Dermis microvascular lymphatic vessel endothelial cell (primary cell): Measurements from ENCODE around the gene HBD. TPM values are rescaled to one million over a fixed set of nuclear protein-coding genes. Genes with fewer than 3 reads are reported as not detected.
"Not testable (repeated sequence)": the region's sequence is repeated elsewhere in the genome, so short reads cannot be mapped to it uniquely, and the experiment has no call there.

Source experiments
- DNase-seq, 2 donors: peaks; one replicate each; pipeline versions ENCODE4 v3.0.0 to v3.0.0-alpha.2; 2010; ENCODE audit warnings: low read depth in 2 of 2
- total RNA-seq: library from RNA; depleted of rRNA; stranded (reverse); fragments of >200 nt; gene quantifications from 2 replicates; pipeline ENCODE4 v1.2.1, GENCODE V29; 2014

Gene HBD
- not detected in 2 replicates for total RNA-seq

GRCh38 chr11:5234381-5234834 lies at the start of gene HBD:
Gene HBD, minus strand, starts transcription at chr11:5234483. Its CDS starts 50 bp downstream, at chr11:5234433.
- DNase-seq, result no peak

- no peak for DNase-seq
Measured at GRCh38 chr11:5283882-5284281, 49.6 kb upstream of the HBD start.

GRCh38 chr11:5283086-5283485 lies 48.8 kb upstream of the HBD start:
- no peak for DNase-seq

- no peak for DNase-seq
Measured at GRCh38 chr11:5282628-5283027, 48.3 kb upstream of the HBD start.

- no peak for DNase-seq
Measured at GRCh38 chr11:5281596-5281995, 47.3 kb upstream of the HBD start.

GRCh38 chr11:5280582-5281102 lies 46.4 kb upstream of the HBD start:
- peak; percentile 26 to 93 for DNase-seq

GRCh38 chr11:5279471-5280090 lies 45.3 kb upstream of the HBD start:
- DNase-seq, result no peak

- no peak for DNase-seq
Measured at GRCh38 chr11:5277807-5278382, 43.6 kb upstream of the HBD start.

GRCh38 chr11:5276697-5277096 lies 42.4 kb upstream of the HBD start:
- no peak for DNase-seq

GRCh38 chr11:5275369-5276110 lies 41.3 kb upstream of the HBD start:
- no peak for DNase-seq

- peak in 1 of 2 donors; percentile 4 for DNase-seq
Measured at GRCh38 chr11:5274395-5274794, 40.1 kb upstream of the HBD start.

GRCh38 chr11:5272395-5273017 lies 38.2 kb upstream of the HBD start:
- no peak for DNase-seq

- no peak for DNase-seq
Measured at GRCh38 chr11:5269715-5270147, 35.4 kb upstream of the HBD start, which contains the start of gene HBE1. Gene HBE1, minus strand, starts transcription at chr11:5269945. Its CDS starts 55 bp downstream, at chr11:5269890.

- DNase-seq, result no peak
Measured at GRCh38 chr11:5267033-5267563, 32.8 kb upstream of the HBD start.

GRCh38 chr11:5266609-5267008 lies 32.3 kb upstream of the HBD start:
- DNase-seq, result no peak

GRCh38 chr11:5265832-5266231 lies 31.5 kb upstream of the HBD start:
- no peak for DNase-seq

- DNase-seq, result no peak
Measured at GRCh38 chr11:5258543-5259262, 24.4 kb upstream of the HBD start.

- DNase-seq, result no peak
Measured at GRCh38 chr11:5257296-5257695, 23.0 kb upstream of the HBD start.

GRCh38 chr11:5254646-5255413 lies 20.5 kb upstream of the HBD start, which contains the start of gene HBG2:
Gene HBG2, minus strand, starts transcription at chr11:5254781. Its CDS starts 53 bp downstream, at chr11:5254728.
- not testable (repeated sequence) for DNase-seq

GRCh38 chr11:5254023-5254422 lies 19.7 kb upstream of the HBD start:
- not testable (repeated sequence) for DNase-seq
